H1 (cell line): ENCODE measurements around the gene HRH3. TPM values are rescaled to one million over a fixed set of nuclear protein-coding genes. Genes with fewer than 3 reads are reported as not detected.

Source experiments
- YY1 ChIP-seq: IDR thresholded peaks from 2 replicates; pipeline ENCODE4 v1.6.1; 2011; ENCODE audit warnings: low read depth, mild to moderate bottlenecking, low read length
- polyA plus RNA-seq, 7 experiments: library from polyadenylated mRNA; depleted of rRNA in 3 of 7; stranded (reverse) in 5 of 7; unstranded in 2 of 7; fragments of >200 nt in 5 of 7; fragments of 200-250 nt in 2 of 7; gene quantifications; 1 replicate in 5 of 7; 2 replicates in 1 of 7; 4 replicates in 1 of 7; pipeline versions ENCODE4 v1.2.1 to v1.2.3, GENCODE V29; 2011 to 2013; ENCODE audit warnings: missing spikeins in 2 of 7, mixed read lengths in 2 of 7
- total RNA-seq: library from RNA; stranded (reverse); fragmentation: NEBNext Ultra II Directional; extraction: Animal tissue kit (Norgen Biotek cat#: 25700); gene quantifications from 2 replicates; pipeline ENCODE4 v1.2.1, GENCODE V29; 2021

HRH3 gene
- total and polyA plus RNA-seq, 2 of the 8 experiments (the other 6 are each of a cell fraction or from before 2014, with no cell fraction given) = 2.0 to 4.5 TPM

GRCh38 chr20:62167474-62167873 is 52.6 kb downstream of the HRH3 start (continued):
- no peak for TF ChIP-seq YY1
